HEK293T (cell line): ENCODE data around the gene INKA1.

Experiments
- CTCF ChIA-PET: fragments of 350-600 bp; formaldehyde crosslinking; extraction: SDS; loops from one replicate; lab custom pipeline; 2021; ENCODE audit warnings: antibody characterized with exemption, inconsistent platforms; lab: Yijun Ruan, JAX
- POLR2A ChIA-PET: fragments of 350-600 bp; formaldehyde crosslinking; extraction: SDS; loops from one replicate; lab custom pipeline; 2020; ENCODE audit warnings: antibody characterized with exemption, inconsistent platforms; lab: Yijun Ruan, JAX
- DNase-seq: peaks from one replicate; pipeline ENCODE4 v3.0.0; 2012; ENCODE audit warnings: mixed read lengths; ENCODE audit errors: extremely low spot score
- ARNT ChIP-seq: fragments of 450-650 bp; IDR thresholded peaks from 2 replicates; pipeline ENCODE4 v1.6.1; 2017; ENCODE audit warnings: mild to moderate bottlenecking
- BHLHE40 ChIP-seq: fragments of 450-650 bp; IDR thresholded peaks from 2 replicates; pipeline ENCODE4 v1.6.1; 2016; ENCODE audit warnings: mild to moderate bottlenecking, moderate library complexity, borderline replicate concordance
- CTBP1 ChIP-seq: fragments of 450-650 bp; IDR thresholded peaks from 2 replicates; pipeline ENCODE4 v1.6.1; 2016; ENCODE audit warnings: borderline replicate concordance
- ELF4 ChIP-seq: fragments of 450-650 bp; IDR thresholded peaks from 2 replicates; pipeline ENCODE4 v1.6.1; 2017; ENCODE audit warnings: antibody characterized with exemption
- FOXA1 ChIP-seq: fragments of 450-650 bp; IDR thresholded peaks from 2 replicates; pipeline ENCODE4 v1.6.1; 2016; ENCODE audit warnings: mild to moderate bottlenecking
- FOXK2 ChIP-seq: fragments of 450-650 bp; IDR thresholded peaks from 2 replicates; pipeline ENCODE4 v1.6.1; 2016; ENCODE audit warnings: mild to moderate bottlenecking
- FOXM1 ChIP-seq: fragments of 450-650 bp; IDR thresholded peaks from 2 replicates; pipeline ENCODE4 v1.6.1; 2017; ENCODE audit warnings: mild to moderate bottlenecking, borderline replicate concordance
- HDGF ChIP-seq: fragments of 450-650 bp; IDR thresholded peaks from 2 replicates; pipeline ENCODE4 v1.6.1; 2017; ENCODE audit warnings: antibody characterized with exemption, borderline replicate concordance
- L3MBTL2 ChIP-seq: fragments of 450-650 bp; conservative IDR thresholded peaks from 2 replicates; pipeline ENCODE4 v1.6.1; 2016; ENCODE audit warnings: mild to moderate bottlenecking
- LEF1 ChIP-seq: fragments of 450-650 bp; IDR thresholded peaks from 2 replicates; pipeline ENCODE4 v1.6.1; 2017; ENCODE audit warnings: mild to moderate bottlenecking, borderline replicate concordance
- NFRKB ChIP-seq: fragments of 450-650 bp; IDR thresholded peaks from 2 replicates; pipeline ENCODE4 v1.6.1; 2016; ENCODE audit warnings: mild to moderate bottlenecking, moderate library complexity
- SP1 ChIP-seq: fragments of 450-650 bp; IDR thresholded peaks from 2 replicates; pipeline ENCODE4 v1.6.1; 2017
- SUZ12 ChIP-seq: fragments of 450-650 bp; IDR thresholded peaks from 2 replicates; pipeline ENCODE4 v1.6.1; 2016; ENCODE audit warnings: mild to moderate bottlenecking
- TARDBP ChIP-seq: fragments of 450-650 bp; IDR thresholded peaks from 2 replicates; pipeline ENCODE4 v1.6.1; 2016
- ZNF384 ChIP-seq: fragments of 450-650 bp; IDR thresholded peaks from 2 replicates; pipeline ENCODE4 v1.6.1; 2016
- TF ChIP-seq, protein P1 (sequence below): fragments of 450-650 bp; IDR thresholded peaks from 2 replicates; pipeline ENCODE4 v1.6.1; 2016

INKA1 gene

DNA sequence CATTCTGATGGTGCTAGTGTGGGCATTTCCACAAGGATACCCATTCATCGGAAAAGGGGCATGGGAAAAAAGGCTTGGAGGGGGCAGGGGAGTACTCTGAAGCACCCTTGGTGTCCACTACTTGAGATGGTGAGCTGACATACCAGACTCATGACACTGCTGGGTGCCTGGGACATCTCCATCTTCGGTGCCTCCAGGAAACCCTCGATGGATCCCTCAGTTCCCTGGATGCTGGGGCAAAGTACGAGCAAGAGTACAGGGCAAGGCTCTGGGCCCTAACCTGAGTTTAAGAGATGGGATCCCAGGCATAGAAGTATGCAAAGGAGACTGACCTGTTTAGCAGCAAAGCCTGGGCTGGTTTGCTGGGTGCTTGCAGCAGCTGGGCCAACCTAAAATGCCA is 11.5 kb upstream of the INKA1 start:
- TF ChIP-seq ARNT (no peak), HDGF (no peak), LEF1 (no peak), NFRKB (no peak), TARDBP (no peak), SUZ12 (no peak), BHLHE40 (no peak), CTBP1 (no peak), L3MBTL2 (no peak), SP1 (no peak), ZNF384 (no peak), FOXA1 (no peak), FOXK2 (no peak), ELF4 (no peak), FOXM1 (no peak)
- TF ChIP-seq, protein P1, sequence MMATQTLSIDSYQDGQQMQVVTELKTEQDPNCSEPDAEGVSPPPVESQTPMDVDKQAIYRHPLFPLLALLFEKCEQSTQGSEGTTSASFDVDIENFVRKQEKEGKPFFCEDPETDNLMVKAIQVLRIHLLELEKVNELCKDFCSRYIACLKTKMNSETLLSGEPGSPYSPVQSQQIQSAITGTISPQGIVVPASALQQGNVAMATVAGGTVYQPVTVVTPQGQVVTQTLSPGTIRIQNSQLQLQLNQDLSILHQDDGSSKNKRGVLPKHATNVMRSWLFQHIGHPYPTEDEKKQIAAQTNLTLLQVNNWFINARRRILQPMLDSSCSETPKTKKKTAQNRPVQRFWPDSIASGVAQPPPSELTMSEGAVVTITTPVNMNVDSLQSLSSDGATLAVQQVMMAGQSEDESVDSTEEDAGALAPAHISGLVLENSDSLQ = no peak
- DNase-seq = no peak
- ChIA-PET POLR2A (no interaction called here), CTCF (interaction anchor here (1.0 kb wide), 1 partner anchor 11 kb away, joined by 3 read pairs; no protein-coding TSS in a partner anchor)

DNA sequence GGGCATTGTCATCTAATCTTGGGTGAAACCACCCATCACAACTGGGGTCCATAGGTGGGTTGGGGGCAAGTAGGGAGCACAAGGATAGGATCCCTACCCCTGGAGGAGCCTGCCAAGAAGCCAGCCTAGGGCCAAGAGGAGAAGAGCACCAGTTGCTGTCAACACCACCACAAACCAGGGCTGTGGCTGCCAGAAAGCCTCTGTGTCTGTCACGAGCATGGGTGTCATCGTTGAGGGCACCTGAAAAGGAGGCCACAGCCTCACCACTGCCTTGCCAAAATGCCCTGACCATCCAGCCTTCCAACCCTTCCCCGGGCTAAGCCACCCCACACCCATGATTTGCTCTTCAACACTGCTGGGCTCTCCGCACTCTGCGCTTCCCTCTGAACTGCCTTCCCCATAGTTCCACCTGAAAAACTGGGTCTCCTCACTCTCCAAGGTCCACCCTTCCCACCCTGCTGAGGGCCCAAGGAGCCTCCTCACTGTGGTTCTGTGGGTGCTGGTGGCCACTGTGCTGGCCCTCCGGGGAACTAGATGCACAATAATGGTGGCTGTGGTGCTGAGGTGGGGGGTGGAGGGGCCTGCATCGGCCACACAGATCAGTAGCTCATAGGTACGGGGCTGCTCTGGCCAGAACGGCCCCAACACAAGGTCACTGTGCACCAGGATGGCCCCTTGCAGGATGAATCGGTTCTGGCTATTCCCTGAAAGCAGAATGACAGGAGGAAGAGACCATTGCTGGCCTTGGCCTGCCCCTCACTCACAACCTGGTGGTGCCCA is 10.5 kb upstream of the INKA1 start:
- no peak for TF ChIP-seq FOXK2
- no peak for TF ChIP-seq FOXA1
- no peak for TF ChIP-seq L3MBTL2
- no peak for TF ChIP-seq LEF1
- no peak for TF ChIP-seq TARDBP
- TF ChIP-seq BHLHE40 = no peak
- TF ChIP-seq ARNT = no peak
- TF ChIP-seq ELF4 = no peak
- TF ChIP-seq SUZ12 = no peak
- no peak for TF ChIP-seq HDGF
- TF ChIP-seq, protein P1 = no peak
- no peak for TF ChIP-seq ZNF384
- no peak for TF ChIP-seq NFRKB
- ChIA-PET POLR2A (no interaction called here), CTCF (no interaction called here)

DNA sequence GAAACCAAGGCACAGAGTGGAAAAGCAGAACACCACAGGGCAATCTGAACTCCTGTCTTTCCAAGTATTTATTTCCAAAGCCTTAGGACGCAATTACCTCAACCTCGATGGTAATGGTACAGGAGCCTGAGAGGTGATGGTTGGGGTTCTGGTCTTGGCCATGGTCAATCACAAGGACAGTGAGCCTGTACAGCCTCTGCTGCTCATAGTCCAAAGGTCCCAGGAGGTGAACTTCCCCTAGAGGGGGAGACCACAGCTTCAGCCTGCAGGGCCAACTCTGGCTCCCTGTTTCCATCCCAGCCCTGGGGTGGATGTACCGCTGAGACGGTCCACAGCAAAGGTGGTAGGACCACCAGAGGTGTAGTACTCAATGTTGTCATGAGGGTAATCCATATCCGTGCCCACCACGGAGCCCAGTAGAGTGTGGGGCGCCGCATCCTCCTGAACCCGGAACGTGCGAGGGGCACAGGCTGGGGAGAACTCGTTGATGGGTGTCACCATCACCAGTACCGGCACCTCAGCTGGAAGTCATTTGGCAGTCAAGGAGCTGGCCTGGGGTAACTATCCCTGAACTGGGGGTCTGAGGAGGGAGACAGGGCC is 9.5 kb upstream of the INKA1 start:
- ChIA-PET POLR2A (no interaction called here), CTCF (interaction anchor here (0.7 kb wide), 1 partner anchor 45 kb away, joined by 6 read pairs; no protein-coding TSS in a partner anchor)
- DNase-seq = no peak
- TF ChIP-seq BHLHE40 (no peak), FOXM1 (no peak), ELF4 (no peak), HDGF (no peak), NFRKB (no peak), SUZ12 (no peak), CTBP1 (no peak), L3MBTL2 (no peak), SP1 (no peak), TARDBP (no peak), ZNF384 (no peak), FOXA1 (no peak), ARNT (no peak), LEF1 (no peak), FOXK2 (no peak)
- TF ChIP-seq, protein P1 = no peak

More for the DNA sequence above, 10.5 kb upstream of the INKA1 start:
- no peak for DNase-seq

DNA sequence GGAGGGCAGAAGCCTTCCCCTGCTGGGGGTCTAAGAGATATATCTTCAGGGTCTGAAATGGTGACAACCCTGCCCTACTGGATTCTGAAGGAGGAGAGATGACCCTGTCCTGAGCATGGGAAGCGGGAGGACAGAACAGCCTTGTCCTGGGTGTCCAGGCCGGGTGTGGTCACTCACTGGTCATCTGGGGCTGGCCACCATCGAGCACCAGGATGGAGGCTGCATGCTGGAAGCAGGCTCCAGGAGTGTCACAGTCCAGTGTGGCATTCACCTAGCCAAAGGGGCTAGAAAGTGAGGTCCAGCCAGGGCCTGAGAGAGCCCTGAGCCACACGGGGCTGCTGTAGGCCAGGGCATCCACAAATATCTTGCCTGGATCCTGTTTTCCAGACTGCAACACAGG is 8.6 kb upstream of the INKA1 start:
- CTCF ChIA-PET = interaction anchor here (0.7 kb wide), 1 partner anchor 45 kb away, joined by 6 read pairs; no protein-coding TSS in a partner anchor
- no peak for DNase-seq
- no peak for TF ChIP-seq FOXK2
- TF ChIP-seq L3MBTL2 = no peak
- TF ChIP-seq BHLHE40 = no peak
- no peak for TF ChIP-seq ZNF384
- TF ChIP-seq TARDBP = no peak
- TF ChIP-seq FOXM1 = no peak
- TF ChIP-seq HDGF = no peak
- TF ChIP-seq ELF4 = no peak
- no peak for TF ChIP-seq SP1
- POLR2A ChIA-PET = interaction anchor here (1.6 kb wide), 1 partner anchor 8 kb away, joined by 11 read pairs; the partner anchor contains the start of gene IP6K1

DNA sequence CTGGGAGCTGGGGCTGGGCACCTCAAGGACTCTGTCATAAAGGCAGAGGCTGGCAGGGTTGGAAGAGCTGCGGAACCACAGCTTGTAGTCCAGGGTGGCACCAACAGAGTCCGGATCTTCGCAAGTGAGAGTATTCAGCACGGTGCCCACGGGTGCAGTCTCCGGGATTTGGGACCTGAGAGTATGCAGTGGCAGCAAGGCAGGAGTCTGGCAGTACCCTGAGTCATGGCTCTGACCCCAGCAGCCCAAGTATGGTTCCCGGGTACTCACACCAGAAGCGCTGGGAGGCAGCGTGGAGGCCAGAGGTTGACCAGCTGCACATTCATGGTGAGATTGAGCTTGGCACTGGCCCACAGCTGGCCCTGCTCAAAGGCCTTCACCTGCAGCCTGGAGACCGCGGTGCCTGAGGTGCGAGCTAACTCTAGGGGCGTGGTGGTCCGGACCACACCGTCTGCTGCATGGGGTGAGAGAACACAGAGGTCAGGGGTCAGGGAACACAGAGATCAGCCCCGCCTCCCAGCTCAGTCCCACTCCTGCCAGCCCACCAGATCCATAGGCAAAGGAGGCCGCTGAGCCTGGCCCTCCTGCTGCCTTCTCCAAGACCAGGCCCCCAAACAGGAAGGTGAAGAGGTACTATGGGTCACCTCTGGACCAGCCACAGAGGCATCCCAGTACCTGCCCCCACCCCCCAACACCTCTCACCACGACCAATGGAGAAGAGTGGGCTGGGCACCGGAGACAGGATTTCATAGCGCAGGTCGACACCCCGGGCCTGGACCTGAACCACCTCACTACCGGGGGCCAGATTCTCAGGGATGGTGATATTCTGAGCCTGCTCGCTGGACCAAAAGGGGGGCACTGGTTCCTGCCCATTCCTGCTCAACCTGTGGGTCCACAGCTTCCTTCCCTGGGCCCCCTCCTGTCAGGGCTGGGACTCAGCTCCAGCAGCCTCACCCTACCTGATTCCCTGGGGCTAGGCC is 7.8 kb upstream of the INKA1 start:
- ChIA-PET CTCF (interaction anchor here (1.1 kb wide), 1 partner anchor 8 kb away, joined by 3 read pairs; no protein-coding TSS in a partner anchor), POLR2A (interaction anchor here (1.6 kb wide), 1 partner anchor 9 kb away, joined by 11 read pairs; the partner anchor contains the start of gene IP6K1)
- no peak for DNase-seq
- TF ChIP-seq L3MBTL2 = no peak
- TF ChIP-seq ELF4 = no peak
- TF ChIP-seq, protein P1 = no peak
- TF ChIP-seq TARDBP = no peak
- TF ChIP-seq LEF1 = no peak
- no peak for TF ChIP-seq NFRKB
- no peak for TF ChIP-seq FOXA1
- no peak for TF ChIP-seq HDGF
- TF ChIP-seq ARNT = no peak
- TF ChIP-seq CTBP1 = no peak
- no peak for TF ChIP-seq BHLHE40
- no peak for TF ChIP-seq FOXM1
- TF ChIP-seq SP1 = no peak
- no peak for TF ChIP-seq SUZ12
- TF ChIP-seq FOXK2 = no peak
- TF ChIP-seq ZNF384 = no peak
